Type B pancreatic cell (in vitro differentiated cells): ENCODE results near the gene PKIG. TPM values are rescaled to one million over a fixed set of nuclear protein-coding genes. Genes with fewer than 3 reads are reported as not detected.
"Not testable (repeated sequence)": the region's sequence is repeated elsewhere in the genome, so short reads cannot be mapped to it uniquely, and the experiment has no call there.

Experiments
- DNase-seq: peaks from one replicate; pipeline ENCODE4 v3.0.0; 2021; ENCODE audit warnings: mixed read lengths; ENCODE audit not compliant: unreplicated experiment; ENCODE audit errors: extremely low spot score
- H3K27ac Mint-ChIP-seq: 2 replicates; pipeline ENCODE4 v1.8.0; 2021; ENCODE audit warnings: mild to moderate bottlenecking, mixed read lengths
- H3K27me3 Mint-ChIP-seq: 2 replicates; pipeline ENCODE4 v1.8.0; 2021; ENCODE audit warnings: mixed read lengths
- H3K36me3 Mint-ChIP-seq: 2 replicates; pipeline ENCODE4 v1.8.0; 2021; ENCODE audit warnings: mixed read lengths
- H3K4me1 Mint-ChIP-seq: one replicate; pipeline ENCODE4 v1.8.0; 2021; ENCODE audit warnings: mixed read lengths; ENCODE audit not compliant: unreplicated experiment
- H3K4me3 Mint-ChIP-seq: 2 replicates; pipeline ENCODE4 v1.8.0; 2021; ENCODE audit warnings: mild to moderate bottlenecking, mixed read lengths
- H3K9me3 Mint-ChIP-seq: 2 replicates; pipeline ENCODE4 v1.8.0; 2021; ENCODE audit warnings: mixed read lengths
- total RNA-seq: library from RNA; stranded (reverse); gene quantifications from 2 replicates; pipeline ENCODE4 v1.2.1, GENCODE V29; 2021; ENCODE audit warnings: low replicate concordance
- TF ChIP-seq, protein P1 (sequence below): fragments of 200-600 bp; sonication (generic); conservative IDR thresholded peaks from 2 replicates; pipeline ENCODE4 v1.5.0; 2021; ENCODE audit warnings: antibody characterized with exemption, mild to moderate bottlenecking

Gene PKIG
- total RNA-seq, 1 donor from 2014 or later: 24.3 TPM

GRCh38 chr20:44560229-44560628 is 22.1 kb upstream of the PKIG start:
- Mint-ChIP-seq H3K27me3 (no peaks in the 10 kb centered on the region), H3K27ac (no peak overlapping the region), H3K4me1 (no peaks in the 10 kb centered on the region), H3K9me3 (no peaks in the 10 kb centered on the region), H3K36me3 (no peaks in the 10 kb centered on the region), H3K4me3 (no peak overlapping the region)
- no peak for DNase-seq
- TF ChIP-seq, protein P1, sequence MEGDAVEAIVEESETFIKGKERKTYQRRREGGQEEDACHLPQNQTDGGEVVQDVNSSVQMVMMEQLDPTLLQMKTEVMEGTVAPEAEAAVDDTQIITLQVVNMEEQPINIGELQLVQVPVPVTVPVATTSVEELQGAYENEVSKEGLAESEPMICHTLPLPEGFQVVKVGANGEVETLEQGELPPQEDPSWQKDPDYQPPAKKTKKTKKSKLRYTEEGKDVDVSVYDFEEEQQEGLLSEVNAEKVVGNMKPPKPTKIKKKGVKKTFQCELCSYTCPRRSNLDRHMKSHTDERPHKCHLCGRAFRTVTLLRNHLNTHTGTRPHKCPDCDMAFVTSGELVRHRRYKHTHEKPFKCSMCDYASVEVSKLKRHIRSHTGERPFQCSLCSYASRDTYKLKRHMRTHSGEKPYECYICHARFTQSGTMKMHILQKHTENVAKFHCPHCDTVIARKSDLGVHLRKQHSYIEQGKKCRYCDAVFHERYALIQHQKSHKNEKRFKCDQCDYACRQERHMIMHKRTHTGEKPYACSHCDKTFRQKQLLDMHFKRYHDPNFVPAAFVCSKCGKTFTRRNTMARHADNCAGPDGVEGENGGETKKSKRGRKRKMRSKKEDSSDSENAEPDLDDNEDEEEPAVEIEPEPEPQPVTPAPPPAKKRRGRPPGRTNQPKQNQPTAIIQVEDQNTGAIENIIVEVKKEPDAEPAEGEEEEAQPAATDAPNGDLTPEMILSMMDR: no peak

GRCh38 chr20:44560818-44561217 is 21.6 kb upstream of the PKIG start:
- H3K27me3 Mint-ChIP-seq, H3K27ac Mint-ChIP-seq, H3K9me3 Mint-ChIP-seq, H3K4me1 Mint-ChIP-seq, DNase-seq, H3K36me3 Mint-ChIP-seq, H3K4me3 Mint-ChIP-seq: not testable (repeated sequence)

DNA sequence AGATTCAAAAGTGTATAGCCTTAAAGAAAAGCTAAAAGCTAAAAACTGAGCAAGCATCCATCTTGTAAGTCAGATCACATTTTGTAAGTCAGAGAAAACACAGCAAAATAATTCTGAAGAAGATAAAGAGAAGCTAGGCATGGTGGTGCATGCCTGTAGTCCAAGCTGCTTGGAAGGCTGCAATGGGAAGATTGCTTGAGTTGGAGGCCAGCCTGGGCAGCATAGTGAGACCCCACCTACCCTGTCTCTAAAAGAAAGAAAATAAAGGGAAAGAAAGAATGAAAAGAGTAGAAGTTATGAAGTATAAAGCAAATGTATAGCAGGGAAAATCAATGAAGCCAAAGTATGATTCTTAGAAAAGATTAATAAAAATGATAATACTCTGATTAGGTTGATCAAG is 20.5 kb upstream of the PKIG start:
- Mint-ChIP-seq H3K9me3 (no peaks in the 10 kb centered on the region), H3K4me1 (no peaks in the 10 kb centered on the region), H3K36me3 (no peaks in the 10 kb centered on the region), H3K27ac (no peak overlapping the region), H3K27me3 (no peaks in the 10 kb centered on the region), H3K4me3 (no peak overlapping the region)
- no peak for DNase-seq
- TF ChIP-seq, protein P1: no peak

GRCh38 chr20:44566018-44566417 is 16.4 kb upstream of the PKIG start:
- TF ChIP-seq, protein P1: no peak
- Mint-ChIP-seq H3K4me3 (no peak overlapping the region), H3K27me3 (no peaks in the 10 kb centered on the region), H3K27ac (no peak overlapping the region), H3K9me3 (no peaks in the 10 kb centered on the region), H3K36me3 (no peaks in the 10 kb centered on the region), H3K4me1 (no peaks in the 10 kb centered on the region)
- no peak for DNase-seq

DNA sequence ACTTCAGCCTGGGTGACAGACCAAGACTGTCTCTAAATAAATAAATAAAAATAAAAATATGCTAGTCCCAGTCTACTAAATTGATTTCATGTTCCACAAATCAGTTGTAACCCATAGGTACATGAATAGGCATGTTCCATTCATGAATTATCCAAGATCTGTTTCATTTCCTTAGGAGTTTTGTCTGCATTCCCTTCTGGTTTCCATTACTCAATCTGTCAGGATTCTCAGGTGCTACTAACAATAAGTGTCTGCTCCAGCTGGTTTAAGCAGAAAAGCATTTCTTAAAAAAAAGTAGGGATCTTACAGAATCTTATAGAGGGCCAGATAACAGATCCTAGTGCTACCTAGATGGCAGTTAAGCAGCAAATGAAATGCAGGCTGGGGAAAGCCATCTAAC is 15.6 kb upstream of the PKIG start:
- Mint-ChIP-seq H3K27ac (no peak overlapping the region), H3K27me3 (no peaks in the 10 kb centered on the region), H3K4me3 (no peak overlapping the region), H3K4me1 (peaks cover 4% of the 10 kb centered on the region), H3K36me3 (no peaks in the 10 kb centered on the region), H3K9me3 (no peaks in the 10 kb centered on the region)
- DNase-seq: no peak
- TF ChIP-seq, protein P1: no peak

DNA sequence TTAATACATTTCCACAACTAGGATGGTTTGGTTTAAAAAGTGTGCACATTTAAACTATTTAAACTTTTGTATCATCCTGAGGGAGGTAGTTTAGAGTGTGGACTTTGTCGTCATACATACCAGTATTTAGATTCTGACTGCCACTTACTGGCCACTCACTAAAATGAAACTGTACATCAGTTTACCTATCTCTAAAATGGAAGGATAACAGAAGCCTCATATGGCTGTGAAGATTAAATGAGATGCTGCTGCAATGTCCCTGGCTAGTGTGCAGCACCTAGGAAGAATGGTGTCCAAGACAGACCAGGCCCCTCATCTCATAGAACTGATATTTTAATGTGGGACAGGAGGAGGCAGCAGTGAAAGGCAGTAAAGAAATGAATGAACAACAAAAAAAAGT is 12.0 kb upstream of the PKIG start:
- no peaks in the 10 kb centered on the region for H3K36me3 Mint-ChIP-seq
- no peak overlapping the region for H3K27ac Mint-ChIP-seq
- DNase-seq: no peak
- H3K27me3 Mint-ChIP-seq: no peaks in the 10 kb centered on the region
- TF ChIP-seq, protein P1: no peak
- H3K9me3 Mint-ChIP-seq: no peaks in the 10 kb centered on the region
- peaks cover 20% of the 10 kb centered on the region for H3K4me1 Mint-ChIP-seq
- no peak overlapping the region for H3K4me3 Mint-ChIP-seq
